GM12874 (cell line): ENCODE data around the gene GNPAT.

Source experiments
- TF ChIP-seq, protein P1 (sequence below): IDR thresholded peaks from 2 replicates; pipeline ENCODE4 v1.5.1; 2011; ENCODE audit warnings: low read depth, mild to moderate bottlenecking, control low read depth, low read length, moderate library complexity; ENCODE audit not compliant: insufficient read depth

Gene GNPAT

DNA sequence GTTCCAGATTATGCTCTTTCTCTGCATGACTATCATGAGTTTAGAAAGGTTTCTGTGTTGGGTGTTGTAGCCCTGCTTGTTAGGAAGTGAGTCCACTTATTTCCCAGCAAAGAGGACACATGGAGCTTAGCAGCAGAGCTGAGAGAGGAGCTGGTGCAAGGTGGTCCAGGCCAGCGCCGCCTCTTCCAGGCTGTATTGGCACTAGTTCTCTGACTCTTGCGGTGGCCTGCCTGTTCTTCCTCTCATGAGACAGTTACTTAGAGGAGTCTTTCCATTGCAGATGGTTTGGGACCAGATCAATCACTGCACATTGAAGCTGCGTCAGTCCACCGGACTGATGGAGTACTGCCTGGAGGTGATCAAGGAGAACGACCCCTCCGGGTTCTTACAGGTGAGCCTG lies 41.1 kb upstream of the GNPAT start:
- TF ChIP-seq, protein P1, sequence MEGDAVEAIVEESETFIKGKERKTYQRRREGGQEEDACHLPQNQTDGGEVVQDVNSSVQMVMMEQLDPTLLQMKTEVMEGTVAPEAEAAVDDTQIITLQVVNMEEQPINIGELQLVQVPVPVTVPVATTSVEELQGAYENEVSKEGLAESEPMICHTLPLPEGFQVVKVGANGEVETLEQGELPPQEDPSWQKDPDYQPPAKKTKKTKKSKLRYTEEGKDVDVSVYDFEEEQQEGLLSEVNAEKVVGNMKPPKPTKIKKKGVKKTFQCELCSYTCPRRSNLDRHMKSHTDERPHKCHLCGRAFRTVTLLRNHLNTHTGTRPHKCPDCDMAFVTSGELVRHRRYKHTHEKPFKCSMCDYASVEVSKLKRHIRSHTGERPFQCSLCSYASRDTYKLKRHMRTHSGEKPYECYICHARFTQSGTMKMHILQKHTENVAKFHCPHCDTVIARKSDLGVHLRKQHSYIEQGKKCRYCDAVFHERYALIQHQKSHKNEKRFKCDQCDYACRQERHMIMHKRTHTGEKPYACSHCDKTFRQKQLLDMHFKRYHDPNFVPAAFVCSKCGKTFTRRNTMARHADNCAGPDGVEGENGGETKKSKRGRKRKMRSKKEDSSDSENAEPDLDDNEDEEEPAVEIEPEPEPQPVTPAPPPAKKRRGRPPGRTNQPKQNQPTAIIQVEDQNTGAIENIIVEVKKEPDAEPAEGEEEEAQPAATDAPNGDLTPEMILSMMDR: no peak

DNA sequence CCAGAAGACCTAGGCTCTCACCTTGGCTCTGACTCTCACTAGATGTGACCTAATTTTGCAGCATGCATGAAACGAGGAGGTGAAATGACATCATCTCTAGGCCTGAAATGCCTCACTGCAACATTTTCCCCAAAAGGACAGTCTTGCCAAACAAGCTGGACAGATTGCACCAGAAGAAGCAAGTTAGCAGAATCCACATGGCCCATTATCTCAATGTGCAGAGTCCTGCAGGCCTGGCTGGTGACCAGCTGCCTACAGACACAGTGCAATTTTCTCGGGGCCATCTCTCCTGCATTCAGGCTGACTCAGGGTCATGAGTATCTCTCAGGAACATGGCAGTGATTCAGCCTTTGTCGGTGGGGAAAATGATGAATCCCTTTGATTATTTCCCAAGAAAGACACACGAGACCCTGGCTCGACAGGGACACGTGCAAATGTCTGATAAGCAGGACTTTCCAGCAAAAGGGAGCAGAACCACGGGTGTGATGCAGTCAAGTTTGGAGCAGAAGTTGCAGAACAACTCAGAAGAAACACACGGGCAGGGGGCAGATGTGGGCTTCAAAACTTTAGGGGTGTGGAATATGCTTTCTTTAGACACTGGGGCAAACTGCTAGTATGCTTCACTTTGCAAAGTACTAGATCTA lies 40.5 kb upstream of the GNPAT start:
- TF ChIP-seq, protein P1: no peak

DNA sequence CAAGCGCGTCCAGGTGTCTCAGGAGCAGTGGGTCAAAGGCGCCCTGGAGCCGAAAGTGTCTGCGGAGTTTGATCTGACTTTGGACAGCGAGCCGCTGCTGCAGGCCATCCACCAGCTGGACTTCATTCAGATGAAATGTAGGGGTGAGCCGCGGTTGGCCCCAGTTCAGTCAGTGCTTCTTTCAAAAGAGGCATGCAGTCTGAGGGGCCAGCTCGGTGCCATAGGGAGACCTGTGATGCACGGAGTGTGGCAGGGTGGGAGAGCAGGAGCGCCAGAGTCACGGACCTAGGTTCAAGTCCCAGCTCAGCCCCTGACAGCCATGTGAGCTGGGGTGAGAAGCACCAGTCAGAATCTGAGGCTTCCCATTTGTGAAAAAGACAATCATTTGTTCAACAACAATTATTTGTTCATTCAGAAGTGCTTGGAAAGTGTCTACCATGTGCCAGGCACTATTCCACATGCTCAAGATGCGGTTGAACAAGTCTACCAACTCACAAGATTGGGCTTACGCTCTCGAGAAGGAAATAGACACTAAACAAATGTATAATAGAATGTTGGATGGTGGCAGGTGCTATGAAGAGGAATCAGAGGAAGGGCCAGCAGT lies 39.5 kb upstream of the GNPAT start:
- TF ChIP-seq, protein P1: no peak

DNA sequence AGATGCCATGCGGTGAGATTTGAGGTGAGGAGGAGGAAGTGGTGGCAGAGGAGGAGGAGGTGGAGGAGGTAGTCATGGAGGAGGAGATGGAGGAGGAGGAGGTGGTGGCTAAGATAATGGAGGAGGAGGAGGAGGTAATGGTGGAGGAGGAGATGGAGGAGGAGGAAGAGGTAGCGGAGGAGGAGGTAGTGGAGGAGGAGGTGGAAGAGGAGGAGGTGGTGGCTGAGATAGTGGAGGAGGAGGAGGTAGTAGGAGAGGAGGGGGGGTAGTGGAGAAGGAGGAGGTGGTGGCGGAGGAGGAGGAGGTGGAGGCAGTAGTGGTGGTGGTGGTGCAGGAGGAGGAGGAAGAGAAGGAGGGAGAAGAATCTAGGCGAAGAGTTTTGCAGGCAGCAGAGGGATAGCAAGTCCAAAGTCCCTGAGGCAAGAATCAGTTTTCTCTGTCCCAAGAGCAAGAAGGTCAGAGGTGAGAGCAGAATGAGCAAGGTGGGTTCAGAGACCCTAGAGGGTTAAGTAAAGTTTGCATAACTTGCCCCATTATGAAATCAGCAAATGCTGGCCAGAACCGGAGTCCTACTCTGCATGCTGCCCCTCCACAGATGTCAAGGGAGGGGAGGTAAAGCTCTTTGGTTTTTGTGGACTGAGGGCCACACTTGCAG lies 38.9 kb upstream of the GNPAT start:
- TF ChIP-seq, protein P1: no peak

DNA sequence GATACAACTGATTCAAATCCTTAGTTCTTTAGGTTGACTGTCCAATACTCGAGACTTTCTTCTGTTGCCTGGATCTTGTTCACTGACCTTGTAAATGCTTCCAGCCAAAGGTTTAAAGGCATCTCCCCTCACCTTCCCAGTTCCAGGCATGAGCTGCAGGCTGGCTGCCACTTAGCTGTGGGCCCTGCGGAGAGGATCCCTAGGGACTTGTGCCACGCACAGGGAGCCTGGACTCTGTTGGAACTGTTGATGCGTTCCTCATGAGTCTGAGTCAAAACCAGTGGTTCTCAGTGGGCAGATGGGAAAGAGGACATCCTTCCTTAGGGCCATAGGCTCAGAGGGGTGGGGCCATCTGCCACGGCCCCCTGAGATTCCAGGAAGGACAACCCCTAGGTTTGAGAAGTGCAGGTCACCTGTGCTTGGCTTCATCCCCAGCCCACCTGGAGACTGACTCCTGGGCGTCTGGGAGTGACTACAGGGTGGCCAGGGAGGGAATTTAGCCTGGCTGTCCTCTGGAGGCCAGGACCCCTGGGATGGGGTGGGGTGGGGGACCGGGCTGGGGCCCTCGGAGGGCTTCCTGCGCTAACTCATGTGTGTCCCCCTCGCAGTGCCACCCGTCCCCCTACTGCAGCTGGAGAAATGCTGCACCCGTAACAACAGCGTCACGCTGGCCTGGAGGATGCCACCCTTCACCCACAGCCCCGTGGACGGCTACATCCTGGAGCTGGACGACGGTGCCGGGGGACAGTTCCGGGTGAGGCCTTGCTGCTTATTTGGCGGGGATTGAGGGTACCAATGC lies 37.6 kb upstream of the GNPAT start:
- TF ChIP-seq, protein P1: no peak

DNA sequence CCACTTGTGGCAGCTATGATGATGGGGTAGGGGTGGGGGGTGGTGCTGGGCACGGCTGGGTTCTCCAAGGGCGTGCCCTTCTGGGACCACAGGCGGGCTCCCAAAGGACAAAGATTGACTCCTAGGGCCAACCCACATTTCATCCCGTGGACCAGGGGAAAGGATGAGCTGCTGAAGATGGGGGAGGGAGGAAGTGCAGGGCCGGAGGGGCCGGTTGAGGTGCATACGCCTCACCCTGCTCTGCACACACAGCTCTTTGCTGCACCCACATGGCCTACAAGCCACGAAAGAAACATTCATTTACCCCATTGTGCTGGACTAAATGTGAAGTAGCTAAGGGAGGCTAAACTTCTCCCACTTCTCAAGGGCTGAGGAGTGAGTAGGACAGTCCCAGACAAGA lies 34.2 kb upstream of the GNPAT start:
- TF ChIP-seq, protein P1: no peak

DNA sequence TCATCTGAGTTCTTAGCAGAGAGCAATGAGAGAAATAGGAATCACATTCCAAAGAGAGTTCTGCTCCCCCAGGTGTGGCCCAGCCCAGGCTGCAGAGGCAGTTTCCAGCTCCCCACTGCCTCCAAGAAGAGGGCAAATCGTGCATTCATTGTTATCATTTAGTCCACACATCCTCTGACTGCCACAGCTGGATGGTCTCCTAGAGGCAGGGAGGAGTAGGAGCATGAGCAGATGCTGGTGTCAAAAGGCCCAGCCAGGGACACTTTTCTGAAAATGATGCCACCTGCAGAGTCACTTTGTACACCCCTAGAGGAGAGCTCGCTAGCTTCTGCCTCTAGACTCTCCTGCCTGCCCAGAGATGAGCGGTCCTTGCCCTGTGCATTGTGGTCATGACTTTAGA lies 33.6 kb upstream of the GNPAT start:
- TF ChIP-seq, protein P1: no peak
